GM12878 (cell line): ENCODE measurements around the gene FNTB. TPM values are rescaled to one million over a fixed set of nuclear protein-coding genes. Genes with fewer than 3 reads are reported as not detected.

Source experiments
- ATAC-seq: fragments of 200-7000 bp; cut with Tn5 transposase; 3 replicates; pipeline ENCODE4 v1.9.1; 2020; ENCODE audit warnings: mild to moderate bottlenecking, moderate library complexity
- BruUV-seq: library from RNA; stranded (reverse); fragments of 400-500 nt; replicated peaks from 2 replicates; lab custom pipeline; 2021; lab: Mats Ljungman, UMichigan
- CTCF ChIA-PET: fragments of 300-600 bp; sonication (Branson Sonifier 250); formaldehyde crosslinking; extraction: SDS; loops from one replicate; lab custom pipeline; 2021; ENCODE audit warnings: inconsistent platforms; lab: Yijun Ruan, JAX
- POLR2A ChIA-PET: fragments of 350-600 bp; formaldehyde crosslinking; extraction: SDS; loops from one replicate; lab custom pipeline; 2021; ENCODE audit warnings: inconsistent platforms; lab: Charles Lee
- RAD21 ChIA-PET: fragments of 300-600 bp; sonication (Branson Sonifier 250); formaldehyde crosslinking; loops from one replicate; lab custom pipeline; 2023; ENCODE audit warnings: antibody characterized with exemption; ENCODE audit not compliant: unreplicated experiment; lab: Charles Lee
- SMC1A ChIA-PET: fragments of 300-600 bp; sonication (Branson Sonifier 250); formaldehyde crosslinking; loops from one replicate; lab custom pipeline; 2023; ENCODE audit not compliant: unreplicated experiment, uncharacterized antibody; lab: Charles Lee
- DNase-seq: peaks from one replicate; pipeline ENCODE4 v3.0.0-alpha.2; 2011; ENCODE audit warnings: low read depth, low spot score
- FAIRE-seq: peaks from 3 replicates; lab custom pipeline; 2011; peaks lifted over from hg19 to GRCh38; lab: Jason Lieb, UNC
- H2AFZ ChIP-seq: 2 replicates; pipeline ENCODE4 v1.6.0; 2011; ENCODE audit warnings: low read depth, low read length, control low read depth; ENCODE audit not compliant: control insufficient read depth
- H3K27ac ChIP-seq: 2 replicates; pipeline ENCODE4 v1.5.1; 2011; ENCODE audit warnings: control low read depth; ENCODE audit not compliant: control insufficient read depth, insufficient read depth
- H3K27me3 ChIP-seq, 2 experiments: replicated peaks in 1 of 2; 2 replicates each; pipeline versions ENCODE4 v1.6.0 to v1.6.1; 2011; ENCODE audit warnings: low read length in 1 of 2; ENCODE audit not compliant: control insufficient read depth in 2 of 2, insufficient read depth in 2 of 2
- H3K36me3 ChIP-seq, 2 experiments: 2 replicates each; pipeline ENCODE4 v1.5.1; 2011; ENCODE audit warnings: low read length in 1 of 2; ENCODE audit not compliant: control insufficient read depth in 2 of 2, insufficient read depth in 2 of 2
- H3K4me1 ChIP-seq: 2 replicates; pipeline ENCODE4 v1.6.1; 2011; ENCODE audit warnings: mild to moderate bottlenecking, low read length, moderate library complexity, mixed read lengths; ENCODE audit not compliant: control insufficient read depth, insufficient read depth
- H3K4me2 ChIP-seq: 2 replicates; pipeline ENCODE4 v1.6.0; 2011; ENCODE audit warnings: control low read depth; ENCODE audit not compliant: control insufficient read depth, insufficient read depth
- H3K4me3 ChIP-seq: fragments of 200-600 bp; sonication (generic); 2 replicates; pipeline ENCODE4 v1.5.1; 2016
- H3K79me2 ChIP-seq: 2 replicates; pipeline ENCODE4 v1.6.0; 2011; ENCODE audit warnings: low read length; ENCODE audit not compliant: control insufficient read depth, insufficient read depth
- H3K9ac ChIP-seq: 2 replicates; pipeline ENCODE4 v1.8.0; 2011; ENCODE audit warnings: low read length, control low read depth, mixed read lengths; ENCODE audit not compliant: control insufficient read depth, insufficient read depth
- H3K9me3 ChIP-seq: replicated peaks from 3 replicates; pipeline ENCODE4 v1.5.1; 2011; ENCODE audit warnings: mild to moderate bottlenecking, low read length; ENCODE audit not compliant: control insufficient read depth, insufficient read depth
- H4K20me1 ChIP-seq: 2 replicates; pipeline ENCODE4 v1.6.0; 2011; ENCODE audit not compliant: control insufficient read depth, insufficient read depth
- BACH1 ChIP-seq: fragments of 450-650 bp; IDR thresholded peaks from 2 replicates; pipeline ENCODE4 v1.6.1; 2017; ENCODE audit warnings: mild to moderate bottlenecking, borderline replicate concordance
- BMI1 ChIP-seq: fragments of 450-650 bp; IDR thresholded peaks from 2 replicates; pipeline ENCODE4 v1.6.1; 2016; ENCODE audit warnings: mild to moderate bottlenecking, moderate library complexity, borderline replicate concordance
- CEBPZ ChIP-seq: fragments of 150-350 bp; IDR thresholded peaks from 2 replicates; pipeline ENCODE4 v1.6.1; 2016; ENCODE audit warnings: low read depth, low read length
- CHD4 ChIP-seq: fragments of 200-600 bp; sonication (generic); IDR thresholded peaks from 2 replicates; pipeline ENCODE4 v1.6.1; 2016; ENCODE audit warnings: mild to moderate bottlenecking
- FOS ChIP-seq: IDR thresholded peaks from 3 replicates; pipeline ENCODE4 v1.6.1; 2011; ENCODE audit warnings: borderline replicate concordance; ENCODE audit not compliant: insufficient read length; ENCODE audit errors: extremely low read depth
- HDGF ChIP-seq: fragments of 450-650 bp; IDR thresholded peaks from 2 replicates; pipeline ENCODE4 v1.6.1; 2016; ENCODE audit warnings: antibody characterized with exemption
- LARP7 ChIP-seq: fragments of 450-650 bp; IDR thresholded peaks from 2 replicates; pipeline ENCODE4 v1.6.1; 2017; ENCODE audit warnings: mild to moderate bottlenecking
- NBN ChIP-seq: fragments of 450-650 bp; IDR thresholded peaks from 2 replicates; pipeline ENCODE4 v1.6.1; 2016
- SMC3 ChIP-seq: IDR thresholded peaks from 2 replicates; pipeline ENCODE4 v1.6.1; 2011; ENCODE audit warnings: low read length, improper control_type of control experiment, borderline replicate concordance
- ZNF24 ChIP-seq: fragments of 450-650 bp; IDR thresholded peaks from 2 replicates; pipeline ENCODE4 v1.6.1; 2017; ENCODE audit warnings: antibody characterized with exemption, mild to moderate bottlenecking
- WGBS: methylation state at CpG from one replicate; pipeline ENCODE4 v1.1.6; 2016; ENCODE audit warnings: low lambda C conversion rate; ENCODE audit not compliant: insufficient replicate concordance, insufficient coverage; ENCODE audit errors: missing lambda C conversion rate; 5-methylcytosine and 5-hydroxymethylcytosine counted together
- in situ Hi-C: fragments of 300-500 bp; cut with MboI; formaldehyde crosslinking; loops from 9 replicates; pipeline ENCODE4 v1.14.3; 2018; ENCODE audit warnings: mixed read lengths
- intact Hi-C: fragments of 100-400 bp; cut with micrococcal nuclease; formaldehyde crosslinking; loops from one replicate; pipeline ENCODE4 v1.14.2; 2022; ENCODE audit not compliant: unreplicated experiment
- polyA plus RNA-seq, 11 experiments: library from polyadenylated mRNA; depleted of rRNA in 4 of 11; unstranded in 6 of 11; stranded (reverse) in 5 of 11; fragments of >200 nt; fragmentation: Nextera tagmentation in 4 of 11; fragmentation: Illumina TruSeq in 1 of 11; extraction: Ambion mirVana in 4 of 11; extraction: Trizol in 1 of 11; gene quantifications; 1 replicate in 1 of 11; 2 replicates in 10 of 11; pipeline versions ENCODE4 v1.2.1 to v1.2.3, GENCODE V29; 2011 to 2016; ENCODE audit warnings: inconsistent platforms in 2 of 11, missing spikeins in 2 of 11, low read depth in 1 of 11
- total RNA-seq, 4 experiments: library from RNA; depleted of rRNA in 3 of 4; stranded (reverse); fragments of >200 nt in 3 of 4; fragmentation: Illumina TruSeq in 1 of 4; extraction: Trizol in 1 of 4; gene quantifications; 2 replicates each; pipeline versions ENCODE4 v1.2.1 to v1.2.3, GENCODE V29; 2013 to 2021

FNTB gene
- total and polyA plus RNA-seq, 10 of the 15 experiments (the other 5 are each of a cell fraction or from before 2014, with no cell fraction given): 10.4 to 25.1 (median 16.7) TPM

DNA sequence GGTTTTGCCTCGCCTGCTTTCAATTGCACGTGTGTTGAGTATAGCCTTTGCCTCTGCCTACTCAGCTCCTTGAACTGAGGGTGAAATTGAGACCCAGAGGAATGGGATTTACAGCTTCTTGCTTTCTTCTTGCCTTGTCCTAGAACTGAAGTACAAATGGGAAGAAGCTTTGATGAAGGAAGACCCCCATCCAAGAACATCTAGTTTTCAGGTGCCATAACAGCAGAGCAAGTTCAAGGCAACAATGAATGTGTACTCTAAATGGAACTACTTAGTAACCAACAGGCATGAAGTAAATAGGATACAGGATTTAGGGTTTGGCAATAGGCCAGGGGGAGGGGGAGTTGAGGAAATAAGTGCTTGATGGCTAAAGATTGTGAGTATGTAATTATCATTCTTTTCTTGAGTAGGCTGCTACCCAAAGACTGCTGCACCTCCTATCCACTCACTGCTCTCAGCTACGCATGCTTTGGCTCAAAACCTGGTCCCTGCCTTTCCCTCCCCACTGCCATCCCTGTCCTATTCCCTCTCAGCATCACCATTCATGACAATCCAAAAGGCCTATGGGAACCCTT is 46.3 kb upstream of the FNTB start:
- DNase-seq (no peak), ATAC-seq (no peak), FAIRE-seq (no peak)
- Histone ChIP-seq H3K79me2 (no peaks in the 10 kb centered on the region), H3K27ac (no peak overlapping the region), H3K4me2 (no peak overlapping the region), H2AFZ (no peak overlapping the region), H4K20me1 (no peaks in the 10 kb centered on the region), H3K36me3 (peaks cover 4 to 5% of the 10 kb centered on the region in 2 experiments), H3K9me3 (no peaks in the 10 kb centered on the region), H3K4me3 (no peak overlapping the region), H3K9ac (no peak overlapping the region), H3K27me3 (no peaks in the 10 kb centered on the region), H3K4me1 (no peaks in the 10 kb centered on the region)
- WGBS: 68% methylated on average over 3 of the region's 3 CpGs
- in situ Hi-C loops: no loop called here
- intact Hi-C loops: no loop called here
- POLR2A ChIA-PET: interaction anchor here (0.5 kb wide), 1 partner anchor 36 kb away, joined by 3 read pairs; no protein-coding TSS in a partner anchor
- CTCF ChIA-PET: interaction anchor here (0.6 to 1.4 kb wide), 4 partner anchors 12 to 117 kb away, joined by 3 to 4 read pairs (median 4); no protein-coding TSS in a partner anchor
- BruUV-seq: no TSS peak
- RAD21 ChIA-PET: no interaction called here
- no peak for TF ChIP-seq SMC3
- TF ChIP-seq HDGF: no peak
- no peak for TF ChIP-seq FOS
- TF ChIP-seq CEBPZ: no peak
- no peak for TF ChIP-seq ZNF24
- no peak for TF ChIP-seq BACH1
- no peak for TF ChIP-seq NBN
- TF ChIP-seq LARP7: no peak
- TF ChIP-seq BMI1: no peak
- TF ChIP-seq CHD4: no peak
- SMC1A ChIA-PET: no interaction called here
